HG03045 (cell line): ENCODE measurements around the gene SLX4IP.

Experiments used
- ATAC-seq: cut with Tn5 transposase; IDR thresholded peaks from one replicate; pipeline ENCODE4 v1.9.1; 2021; ENCODE audit warnings: mild to moderate bottlenecking, moderate library complexity; ENCODE audit not compliant: unreplicated experiment

The SLX4IP gene

DNA sequence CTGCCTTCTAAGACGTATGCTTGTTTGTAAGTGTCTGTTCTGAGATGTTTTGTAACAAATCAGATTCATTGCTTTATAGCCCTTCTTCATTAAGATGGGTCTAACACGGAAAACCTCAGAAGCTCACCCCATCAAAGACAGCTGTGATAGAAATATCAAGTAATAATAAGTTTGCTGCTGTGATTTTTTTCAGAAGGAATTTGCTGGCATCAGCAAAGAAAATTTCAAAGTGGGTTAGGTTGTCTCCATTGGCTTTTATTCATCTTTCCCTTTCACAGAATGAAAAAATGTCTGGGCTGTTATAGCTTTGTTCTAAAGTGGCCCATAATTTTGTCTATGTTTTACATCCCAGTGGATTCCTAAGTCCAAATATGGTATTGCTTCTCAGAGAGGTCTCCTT is 81.4 kb downstream of the SLX4IP start:
- ATAC-seq, result no peak

DNA sequence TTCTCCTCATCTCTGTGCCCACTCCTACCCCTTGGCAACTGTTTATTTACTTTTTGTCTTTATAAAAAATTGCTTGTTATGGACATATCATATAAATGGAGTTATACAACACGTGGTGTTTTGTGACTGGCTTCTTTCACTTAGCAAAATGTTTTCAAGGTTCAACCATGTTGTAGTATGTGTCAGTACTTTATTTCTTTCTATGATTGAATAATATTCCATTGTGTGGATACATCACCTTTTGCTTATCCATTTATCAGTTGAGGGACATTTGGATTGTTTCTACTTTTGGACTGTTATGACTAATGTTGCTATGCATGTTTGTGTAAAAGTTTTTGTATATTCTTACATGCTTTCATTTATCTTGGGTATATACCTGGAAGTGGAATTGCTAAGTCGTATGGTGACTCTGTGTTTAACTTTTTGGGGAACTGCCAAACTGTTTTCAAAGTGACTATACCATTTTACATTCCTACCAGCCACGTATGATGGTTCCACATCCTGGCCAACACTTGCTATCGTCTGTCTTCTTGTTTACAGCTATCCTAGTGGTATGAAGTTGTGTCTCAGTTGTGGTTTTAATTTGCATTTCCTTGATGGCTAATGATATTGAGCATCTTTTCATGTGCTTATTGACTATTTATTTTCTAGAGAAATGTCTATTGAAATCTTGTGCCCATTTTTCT is 84.4 kb downstream of the SLX4IP start:
- no peak for ATAC-seq

- no peak for ATAC-seq
Observed at GRCh38 chr20:10520528-10520927, 85.4 kb downstream of the SLX4IP start.

DNA sequence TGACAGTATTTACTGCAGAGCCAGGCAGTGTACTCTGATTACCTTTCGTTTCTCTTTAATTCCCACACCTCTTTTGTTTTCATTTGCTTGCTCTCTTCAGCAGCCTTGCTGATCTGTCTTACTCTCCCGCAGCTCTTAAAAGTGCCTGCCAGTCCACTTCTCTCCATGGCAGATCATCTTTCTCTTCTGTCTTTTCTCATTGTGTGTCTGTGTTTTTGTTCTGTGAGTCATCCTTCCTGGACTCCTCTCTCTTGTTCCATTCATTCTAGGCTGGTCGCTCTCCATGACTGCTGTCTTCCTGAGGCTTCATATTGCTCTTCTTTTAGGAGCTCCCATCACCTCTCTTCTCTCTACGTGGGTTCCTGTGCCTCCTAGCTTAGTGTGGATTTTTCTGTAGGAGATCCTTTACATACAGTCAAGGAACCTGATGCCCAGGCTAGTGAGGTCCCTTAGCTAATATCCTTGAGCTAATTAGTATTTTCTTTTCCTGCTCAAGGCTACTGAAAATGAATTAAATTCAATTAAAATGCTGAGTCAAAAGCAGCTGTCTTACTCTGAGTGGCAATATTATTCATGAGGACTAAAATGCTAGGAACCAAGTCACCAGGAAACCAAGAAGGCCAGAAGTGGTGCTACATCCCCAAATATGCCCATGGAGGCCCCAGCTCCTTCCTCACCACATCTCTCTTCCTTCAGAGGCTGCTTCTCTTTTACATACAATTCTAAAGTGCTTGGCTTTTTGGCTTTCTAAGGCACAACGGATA is 86.1 kb downstream of the SLX4IP start:
- ATAC-seq, result no peak

GRCh38 chr20:10521836-10522235 is 86.7 kb downstream of the SLX4IP start:
- ATAC-seq, result no peak

- no peak for ATAC-seq
Observed at GRCh38 chr20:10522328-10522727, 87.2 kb downstream of the SLX4IP start.

GRCh38 chr20:10523443-10523842 is 88.3 kb downstream of the SLX4IP start:
- ATAC-seq, result no peak

DNA sequence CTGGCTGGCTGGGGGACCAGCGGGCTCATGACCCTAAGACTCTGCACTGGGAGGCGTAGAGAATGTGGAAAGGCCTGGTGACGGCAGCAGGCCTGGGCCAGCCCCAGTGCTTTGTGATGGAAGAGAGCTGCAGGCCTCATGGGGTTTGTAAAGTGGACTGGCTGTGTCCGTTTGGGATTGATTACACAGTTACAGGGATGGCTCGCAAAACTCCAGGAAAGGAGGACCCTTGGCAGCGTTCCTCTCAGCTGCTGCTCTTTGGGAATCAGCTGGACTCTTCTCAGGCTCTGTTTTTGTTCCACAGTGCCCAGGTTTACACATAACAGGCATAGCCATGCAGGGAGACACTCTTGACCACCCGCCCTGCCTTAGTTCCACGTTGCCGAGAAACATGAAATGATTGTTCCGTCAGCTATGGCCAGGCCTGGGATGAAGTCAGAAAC is 89.0 kb downstream of the SLX4IP start:
- ATAC-seq, result no peak

DNA sequence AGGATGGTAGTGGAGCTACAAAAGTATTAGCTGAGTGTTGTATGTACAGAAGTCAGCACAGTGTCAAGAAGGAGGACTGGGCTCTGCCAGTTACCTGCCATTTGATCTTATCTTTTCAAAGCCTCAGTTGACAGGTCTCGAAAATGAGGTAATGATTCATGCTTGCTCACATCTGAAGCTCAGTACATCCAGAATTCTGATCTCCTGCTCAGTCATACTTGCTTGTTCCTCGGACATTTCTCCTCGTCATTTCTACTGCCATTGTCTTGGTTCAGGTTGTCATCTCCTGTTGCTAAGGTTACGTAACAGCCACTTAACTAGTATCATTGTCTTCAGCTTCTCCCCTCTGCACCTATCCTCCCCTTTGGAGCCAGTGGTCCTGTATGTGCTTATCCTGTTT is 89.5 kb downstream of the SLX4IP start:
- no peak for ATAC-seq

GRCh38 chr20:10527781-10528180 is 92.7 kb downstream of the SLX4IP start:
- ATAC-seq, result no peak

GRCh38 chr20:10530883-10531282 is 95.8 kb downstream of the SLX4IP start:
- ATAC-seq, result no peak

GRCh38 chr20:10531848-10532247 is 96.7 kb downstream of the SLX4IP start:
- no peak for ATAC-seq

- no peak for ATAC-seq
Observed at GRCh38 chr20:10532361-10532760, 97.3 kb downstream of the SLX4IP start.

DNA sequence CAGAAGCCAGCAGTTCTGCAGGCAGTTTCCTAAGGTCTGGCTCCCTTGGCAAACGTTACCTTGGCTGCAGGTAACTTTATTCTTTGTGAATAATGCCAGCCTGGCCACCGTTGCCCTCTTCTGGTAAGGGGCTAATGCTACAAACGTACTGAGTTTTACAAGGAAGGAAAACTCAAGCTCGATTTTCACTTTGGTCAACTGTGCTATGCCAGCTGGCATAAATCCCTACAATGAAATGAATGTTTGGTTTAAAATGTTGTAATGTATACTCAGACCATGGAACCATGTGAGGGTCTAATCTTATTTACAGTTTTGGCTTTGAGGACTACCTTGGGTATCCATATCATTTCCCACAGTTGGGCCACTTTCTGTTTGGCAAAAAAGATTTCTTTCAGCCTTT is 101.4 kb downstream of the SLX4IP start:
- no peak for ATAC-seq

DNA sequence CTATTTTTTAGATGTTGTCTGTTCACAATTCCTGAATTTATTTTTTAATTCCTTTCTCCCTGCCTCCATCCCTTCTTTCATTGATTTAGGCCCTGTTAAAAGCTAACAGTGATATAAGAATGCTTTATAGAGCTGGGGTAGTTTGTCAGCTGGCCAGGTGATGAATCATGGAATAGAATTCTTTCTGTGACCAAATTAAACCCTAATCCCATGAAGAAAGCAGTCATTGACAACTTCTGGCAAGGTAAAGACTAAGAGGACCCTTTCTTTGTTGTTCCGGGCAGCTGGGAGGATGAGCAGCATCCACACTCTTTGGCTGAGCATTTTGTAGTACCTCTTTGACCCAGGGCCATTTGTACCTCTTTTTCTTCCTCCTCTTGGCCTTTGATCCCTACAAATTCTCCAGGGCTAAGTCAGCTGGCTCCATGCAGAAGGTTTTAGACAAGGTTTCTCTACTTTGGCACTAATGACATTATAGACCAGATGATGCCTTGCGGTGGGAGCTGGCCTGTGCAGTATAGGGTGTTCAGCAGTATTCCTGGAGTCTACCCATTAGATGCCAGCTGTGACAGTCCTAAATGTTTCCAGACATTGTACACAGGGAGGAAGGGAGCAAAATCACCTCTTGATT is 102.9 kb downstream of the SLX4IP start:
- no peak for ATAC-seq

GRCh38 chr20:10538768-10539167 is 103.7 kb downstream of the SLX4IP start:
- no peak for ATAC-seq

DNA sequence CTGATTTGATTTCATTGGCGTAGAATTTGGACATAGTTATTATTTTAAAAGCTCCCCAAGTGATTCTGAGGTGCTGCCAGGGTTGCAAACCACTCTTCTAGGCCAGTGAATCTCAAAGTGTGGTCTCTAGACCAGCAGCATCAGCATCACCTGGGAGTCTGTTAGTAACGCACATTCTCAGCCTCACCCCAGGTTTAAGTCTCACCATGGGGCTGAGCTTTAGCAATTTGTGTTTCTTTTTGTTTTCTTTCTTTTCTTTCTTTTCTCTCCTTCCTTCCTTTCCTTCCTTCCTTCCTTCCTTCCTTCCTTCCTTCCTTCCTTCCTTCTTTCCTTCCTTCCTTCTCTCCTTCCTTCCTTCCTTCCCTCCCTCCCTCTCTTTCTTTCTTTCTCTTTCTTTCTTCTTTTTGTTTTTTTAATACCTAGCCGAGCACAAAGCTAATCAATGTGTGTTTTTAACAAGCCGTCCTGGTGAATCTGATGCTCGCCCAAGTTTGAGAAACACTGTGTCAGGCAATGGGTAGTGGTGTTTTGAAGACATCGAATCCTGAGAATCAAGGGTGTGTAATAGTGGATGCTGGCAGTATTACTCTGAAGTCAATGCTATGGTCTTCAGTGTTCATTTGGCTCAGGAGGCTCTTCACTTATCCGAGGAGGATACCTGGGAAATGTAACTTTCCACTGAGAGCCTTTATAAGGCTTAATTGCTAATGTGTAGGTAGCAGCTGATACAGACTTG is 104.9 kb downstream of the SLX4IP start:
- no peak for ATAC-seq

DNA sequence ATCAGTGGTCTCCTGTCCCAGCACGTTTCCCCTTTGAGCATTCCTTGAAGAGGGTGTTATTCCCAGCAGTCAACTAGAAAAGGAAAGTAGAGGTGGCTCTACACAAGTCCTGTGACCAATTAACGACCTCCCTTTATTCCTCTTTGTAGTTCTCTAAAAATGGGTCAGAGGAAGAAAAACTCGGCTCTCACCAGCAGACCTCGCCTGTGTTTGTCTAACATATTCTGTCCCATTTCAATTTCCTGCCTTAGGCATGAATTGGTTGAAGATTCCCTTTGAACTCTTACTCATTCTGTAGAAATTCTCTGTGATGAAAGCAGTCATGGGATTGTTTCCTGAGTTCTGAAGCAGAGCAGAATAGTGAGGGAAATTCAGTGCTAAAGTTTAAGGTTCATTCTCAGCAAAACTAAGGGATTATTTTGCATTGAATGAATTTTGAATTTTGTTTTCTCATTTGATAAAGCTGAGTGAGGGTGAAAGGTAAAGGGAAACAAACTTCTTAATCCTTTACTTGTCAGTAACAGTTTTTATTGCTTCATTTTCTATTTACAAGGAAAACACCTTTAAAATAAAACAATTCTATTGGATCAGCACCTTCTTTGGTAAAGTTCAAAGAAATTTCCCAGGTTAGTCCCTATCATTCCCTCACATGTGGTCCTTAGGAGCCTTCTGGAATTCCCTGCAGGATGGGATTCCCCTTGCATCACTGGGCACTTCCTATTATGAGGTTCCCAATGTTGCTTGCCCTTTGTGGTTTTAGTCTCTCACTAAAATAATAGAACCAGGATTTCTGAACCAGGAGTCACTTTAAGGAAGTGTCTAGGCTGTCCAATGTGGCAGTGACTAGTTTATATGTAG is 105.8 kb downstream of the SLX4IP start:
- no peak for ATAC-seq

DNA sequence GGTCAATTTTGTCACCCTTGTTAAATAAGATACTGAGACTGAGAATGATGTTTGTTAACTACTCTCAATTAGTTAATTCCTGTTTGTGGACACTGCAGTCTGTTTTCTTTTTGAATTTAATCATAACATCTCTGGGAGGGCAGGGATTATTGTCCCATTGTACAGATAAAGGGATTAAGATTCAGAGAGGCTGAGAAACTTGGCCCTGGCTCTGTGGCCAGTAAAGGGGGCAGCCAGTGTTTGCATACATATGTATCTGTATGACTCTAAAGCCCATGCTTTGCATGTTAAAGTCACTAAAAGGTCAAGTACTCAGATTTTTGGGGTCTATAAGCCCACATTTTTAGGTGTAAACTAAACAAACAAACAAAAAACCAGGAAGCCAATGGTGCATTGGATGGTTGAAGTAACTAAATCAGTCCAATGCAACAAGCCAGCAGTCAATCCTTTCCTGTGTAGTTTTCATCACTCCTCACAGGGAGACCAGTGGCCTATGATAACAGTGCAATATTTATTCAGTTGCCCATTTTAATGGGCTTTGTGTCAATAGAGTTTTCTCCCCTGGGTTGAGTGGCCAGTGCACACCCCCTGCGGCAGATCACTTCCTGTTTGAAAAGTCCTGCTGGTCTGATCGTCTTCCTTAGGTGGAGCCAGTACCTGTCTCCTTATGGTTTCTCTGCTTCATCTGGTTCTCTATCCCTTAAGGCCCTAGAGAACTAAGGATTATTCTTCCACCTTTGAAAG is 106.7 kb downstream of the SLX4IP start:
- no peak for ATAC-seq

DNA sequence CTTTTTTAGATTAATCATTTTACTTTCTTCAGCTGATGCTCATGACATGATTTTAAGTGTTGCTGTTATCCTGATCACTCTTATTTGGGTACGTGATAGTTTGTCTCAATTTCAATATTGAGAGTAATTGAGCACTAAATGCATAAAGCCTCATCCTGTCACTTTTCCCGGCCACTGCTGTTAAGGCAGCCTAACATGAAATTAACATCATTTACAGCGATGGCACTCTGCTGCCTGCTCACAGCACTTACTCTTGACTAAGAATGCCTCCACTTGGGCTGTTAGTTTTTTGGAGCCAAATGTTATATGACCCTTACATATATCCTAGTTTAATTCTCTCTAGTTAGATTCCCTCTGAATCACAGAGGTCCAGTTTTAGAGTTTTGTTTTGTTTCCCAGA is 107.3 kb downstream of the SLX4IP start:
- ATAC-seq, result no peak
